Skeletal muscle satellite cell (primary cell): ENCODE measurements around the gene IFI30.
"Not testable (repeated sequence)": the region's sequence is repeated elsewhere in the genome, so short reads cannot be mapped to it uniquely, and the experiment has no call there.

Source experiments
- H3K27me3 ChIP-seq: 2 replicates; pipeline ENCODE4 v1.7.0; 2013; ENCODE audit warnings: low read length; ENCODE audit not compliant: control insufficient read depth, insufficient read depth
- H3K36me3 ChIP-seq: 2 replicates; pipeline ENCODE4 v1.7.0; 2013; ENCODE audit warnings: mild to moderate bottlenecking, control low read depth, low read length; ENCODE audit not compliant: insufficient read depth
- H3K4me1 ChIP-seq: 2 replicates; pipeline ENCODE4 v1.7.0; 2013; ENCODE audit warnings: low read length; ENCODE audit not compliant: control insufficient read depth, insufficient read depth
- H3K4me2 ChIP-seq: 2 replicates; pipeline ENCODE4 v1.7.0; 2013; ENCODE audit warnings: mild to moderate bottlenecking, low read length
- H3K4me3 ChIP-seq: 2 replicates; pipeline ENCODE4 v1.7.0; 2013; ENCODE audit warnings: low read length
- H3K9ac ChIP-seq: 2 replicates; pipeline ENCODE4 v1.7.0; 2013; ENCODE audit warnings: mild to moderate bottlenecking, low read depth, low read length, moderate library complexity
- H3K9me3 ChIP-seq: replicated peaks from 2 replicates; pipeline ENCODE4 v1.7.0; 2013; ENCODE audit warnings: mild to moderate bottlenecking, control low read depth, low read length

IFI30 gene

GRCh38 chr19:18206018-18206417 is 32.4 kb downstream of the IFI30 start:
- H3K36me3 ChIP-seq, result no peaks in the 10 kb centered on the region
- H3K9ac ChIP-seq, result no peak overlapping the region
- H3K4me3 ChIP-seq, result no peak overlapping the region
- H3K27me3 ChIP-seq, result no peaks in the 10 kb centered on the region
- H3K9me3 ChIP-seq, result no peaks in the 10 kb centered on the region
- H3K4me2 ChIP-seq, result no peak overlapping the region
- H3K4me1 ChIP-seq, result peaks cover 23% of the 10 kb centered on the region

- H3K9me3 ChIP-seq, result no peaks in the 10 kb centered on the region
- H3K4me2 ChIP-seq, result peak overlapping the region; percentile 56
- H3K4me1 ChIP-seq, result peaks cover 17% of the 10 kb centered on the region
- H3K9ac ChIP-seq, result peak overlapping the region; percentile 47
- no peaks in the 10 kb centered on the region for H3K36me3 ChIP-seq
- peak overlapping the region; percentile 29 for H3K4me3 ChIP-seq
- H3K27me3 ChIP-seq, result no peaks in the 10 kb centered on the region
Measured at GRCh38 chr19:18208098-18208951, 34.7 kb downstream of the IFI30 start.

GRCh38 chr19:18209912-18210311 is 36.3 kb downstream of the IFI30 start:
- H3K9ac ChIP-seq, H3K27me3 ChIP-seq, H3K36me3 ChIP-seq, H3K4me2 ChIP-seq, H3K4me3 ChIP-seq, H3K9me3 ChIP-seq: not testable (repeated sequence)
- peaks cover 15% of the 10 kb centered on the region for H3K4me1 ChIP-seq

GRCh38 chr19:18211683-18212082 is 38.1 kb downstream of the IFI30 start:
- H3K27me3 ChIP-seq, result no peaks in the 10 kb centered on the region
- no peak overlapping the region for H3K9ac ChIP-seq
- no peak overlapping the region for H3K4me3 ChIP-seq
- no peak overlapping the region for H3K4me2 ChIP-seq
- H3K36me3 ChIP-seq, result no peaks in the 10 kb centered on the region
- peaks cover 12% of the 10 kb centered on the region for H3K4me1 ChIP-seq
- no peaks in the 10 kb centered on the region for H3K9me3 ChIP-seq

DNA sequence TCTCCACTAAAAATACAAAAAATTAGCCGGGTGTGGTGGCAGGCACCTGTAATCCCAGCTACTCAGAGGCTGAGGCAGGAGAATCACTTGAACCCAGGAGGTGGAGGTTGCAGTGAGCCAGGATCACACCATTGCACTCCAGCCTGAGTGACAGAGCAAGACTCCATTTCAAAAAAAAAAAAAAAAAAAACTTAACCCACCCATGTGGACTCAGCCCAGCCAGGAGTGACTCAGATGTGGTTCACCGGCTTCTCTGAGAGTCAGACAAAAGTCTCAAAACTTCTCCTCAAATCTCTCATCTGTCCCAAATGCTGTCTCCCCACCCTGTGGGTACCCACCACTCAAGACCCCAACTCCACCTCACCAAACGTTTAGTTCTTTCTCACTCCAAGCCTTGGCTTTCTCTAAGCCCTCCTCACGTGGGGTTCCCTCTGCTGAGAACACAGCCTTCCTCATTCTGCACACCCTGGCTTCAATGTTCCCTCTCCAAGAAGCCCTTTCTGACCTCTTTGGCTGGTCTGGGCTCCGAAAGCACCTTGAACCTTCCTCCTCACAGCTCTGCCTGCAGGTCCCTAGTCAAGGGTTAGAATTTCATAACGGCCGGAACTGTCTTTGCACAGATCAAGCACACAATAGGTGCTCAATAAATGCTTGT is 41.3 kb downstream of the IFI30 start:
- Histone ChIP-seq H3K4me1 (peaks cover 5% of the 10 kb centered on the region), H3K4me2 (peak overlapping the region; percentile 63), H3K9me3 (no peaks in the 10 kb centered on the region), H3K27me3 (no peaks in the 10 kb centered on the region), H3K9ac (no peak overlapping the region), H3K36me3 (no peaks in the 10 kb centered on the region), H3K4me3 (no peak overlapping the region)

GRCh38 chr19:18216789-18217188 is 43.2 kb downstream of the IFI30 start:
- Histone ChIP-seq H3K9me3 (no peaks in the 10 kb centered on the region), H3K4me3 (no peak overlapping the region), H3K9ac (no peak overlapping the region), H3K36me3 (no peaks in the 10 kb centered on the region), H3K4me2 (no peak overlapping the region), H3K27me3 (peaks cover 1% of the 10 kb centered on the region), H3K4me1 (peaks cover 5% of the 10 kb centered on the region)

DNA sequence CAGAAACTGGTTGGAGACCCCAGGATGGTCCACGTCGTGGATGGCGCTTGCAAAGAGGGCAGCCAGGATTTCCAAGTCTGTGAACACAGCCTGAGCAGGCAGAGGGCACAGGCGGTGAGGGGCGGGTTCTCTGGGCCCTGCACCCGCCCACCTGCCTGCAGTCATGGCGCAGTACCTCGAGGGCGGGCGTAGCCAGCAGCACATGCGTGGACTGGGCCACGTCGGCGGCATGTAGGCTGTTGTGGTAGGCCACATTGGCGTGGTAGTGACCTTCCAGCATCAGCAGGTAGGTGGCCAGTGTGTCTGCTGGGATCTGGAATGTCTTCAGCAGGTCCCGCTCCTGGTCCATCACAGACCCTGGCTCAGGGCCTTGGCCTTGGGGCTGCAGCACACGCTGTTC is 44.5 kb downstream of the IFI30 start:
- H3K27me3 ChIP-seq, result peaks cover 7% of the 10 kb centered on the region
- H3K9ac ChIP-seq, result no peak overlapping the region
- H3K36me3 ChIP-seq, result no peaks in the 10 kb centered on the region
- H3K4me2 ChIP-seq, result no peak overlapping the region
- H3K9me3 ChIP-seq, result no peaks in the 10 kb centered on the region
- no peak overlapping the region for H3K4me3 ChIP-seq
- H3K4me1 ChIP-seq, result peaks cover 5% of the 10 kb centered on the region

DNA sequence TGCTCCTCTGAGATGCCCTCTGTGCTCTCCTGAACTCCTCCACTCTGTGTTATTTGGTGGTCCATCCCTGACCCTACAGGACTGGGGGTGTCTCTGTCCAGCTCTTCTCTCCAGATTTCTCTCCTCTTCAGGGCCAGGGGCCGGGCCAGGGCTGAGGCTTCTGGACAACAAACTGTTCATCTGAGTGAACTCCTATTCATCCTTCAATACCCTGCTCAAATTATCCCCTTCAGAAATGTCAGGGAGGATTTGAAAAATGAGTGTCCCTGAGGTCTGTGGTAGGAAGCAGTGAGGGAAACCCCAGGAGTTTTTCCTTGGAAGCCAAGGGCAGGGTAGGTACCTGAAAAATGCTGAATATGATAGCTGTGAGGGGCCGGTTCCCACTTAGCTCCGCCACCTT is 45.0 kb downstream of the IFI30 start:
- Histone ChIP-seq H3K27me3 (peaks cover 7% of the 10 kb centered on the region), H3K9me3 (no peaks in the 10 kb centered on the region), H3K4me3 (no peak overlapping the region), H3K4me1 (peaks cover 5% of the 10 kb centered on the region), H3K4me2 (no peak overlapping the region), H3K9ac (no peak overlapping the region), H3K36me3 (no peaks in the 10 kb centered on the region)

DNA sequence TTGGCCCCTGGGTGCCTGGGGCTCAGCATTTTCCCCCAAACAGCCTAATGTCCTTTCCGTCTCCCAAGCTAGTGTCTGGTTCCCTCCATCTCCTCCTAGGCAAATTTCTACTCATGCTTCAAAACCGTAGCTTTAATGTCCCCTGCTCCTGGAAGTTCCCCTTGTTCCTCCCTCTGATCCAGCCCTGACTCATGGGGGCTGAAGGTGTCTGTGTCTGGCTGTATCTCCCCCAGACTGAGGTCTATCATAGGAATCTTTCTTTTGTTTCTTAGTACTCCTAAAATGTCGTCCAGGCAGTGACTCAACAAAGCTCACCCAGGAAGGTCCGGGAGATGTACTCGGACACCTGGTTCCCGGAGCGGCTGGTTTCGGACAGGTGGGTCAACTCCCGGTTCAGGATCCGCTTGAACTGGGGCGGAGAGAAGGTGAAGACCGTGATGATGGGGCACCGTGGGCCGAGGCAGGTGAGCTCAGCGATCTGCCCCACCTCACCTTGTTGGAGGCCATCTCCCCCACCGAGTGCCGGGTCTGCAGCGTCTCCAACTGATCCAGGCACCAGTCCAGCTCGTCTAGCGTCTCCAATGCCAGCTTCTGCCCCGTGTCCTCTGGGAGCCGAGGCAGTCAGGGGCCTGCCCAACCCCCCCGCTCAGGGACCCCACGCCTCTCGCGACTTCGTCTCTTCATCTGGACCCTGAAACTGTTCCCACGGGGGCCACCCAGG is 46.5 kb downstream of the IFI30 start:
- peaks cover 8% of the 10 kb centered on the region for H3K27me3 ChIP-seq
- H3K4me3 ChIP-seq, result no peak overlapping the region
- no peaks in the 10 kb centered on the region for H3K36me3 ChIP-seq
- H3K9ac ChIP-seq, result no peak overlapping the region
- no peaks in the 10 kb centered on the region for H3K9me3 ChIP-seq
- H3K4me2 ChIP-seq, result no peak overlapping the region
- peaks cover 10% of the 10 kb centered on the region for H3K4me1 ChIP-seq

GRCh38 chr19:18220632-18221275 is 47.1 kb downstream of the IFI30 start:
- Histone ChIP-seq H3K9me3 (no peaks in the 10 kb centered on the region), H3K27me3 (peaks cover 15% of the 10 kb centered on the region), H3K36me3 (no peaks in the 10 kb centered on the region), H3K9ac (no peak overlapping the region), H3K4me2 (no peak overlapping the region), H3K4me3 (no peak overlapping the region), H3K4me1 (peaks cover 12% of the 10 kb centered on the region)
